HEK293 (cell line): Measurements from ENCODE around the gene SLC6A13.

Experiments
- CTCF ChIP-seq: fragments of 450-650 bp; formaldehyde crosslinking; IDR thresholded peaks from 2 replicates; pipeline ENCODE4 v1.5.1; 2016; ENCODE audit warnings: missing biosample characterization, missing genetic modification characterization
- KLF16 ChIP-seq: fragments of 450-650 bp; formaldehyde crosslinking; IDR thresholded peaks from 2 replicates; pipeline ENCODE4 v1.5.1; 2017; ENCODE audit warnings: missing biosample characterization, missing genetic modification characterization
- TCF7L2 ChIP-seq: IDR thresholded peaks from 2 replicates; pipeline ENCODE4 v1.6.1; 2011; ENCODE audit warnings: low read depth, mild to moderate bottlenecking, inconsistent platforms, low read length, moderate library complexity, borderline replicate concordance
- ZBTB7A ChIP-seq: fragments of 450-650 bp; formaldehyde crosslinking; IDR thresholded peaks from 2 replicates; pipeline ENCODE4 v1.5.1; 2016; ENCODE audit warnings: low read depth, missing biosample characterization, missing genetic modification characterization
- ZNF18 ChIP-seq: fragments of 450-650 bp; formaldehyde crosslinking; IDR thresholded peaks from 2 replicates; pipeline ENCODE4 v1.5.1; 2016; ENCODE audit warnings: missing biosample characterization, missing genetic modification characterization
- ZNF692 ChIP-seq: fragments of 450-650 bp; formaldehyde crosslinking; IDR thresholded peaks from 2 replicates; pipeline ENCODE4 v1.5.1; 2016; ENCODE audit warnings: missing biosample characterization, missing genetic modification characterization

- no peak for TF ChIP-seq ZNF18 (tag by site-specific recombination)
- TF ChIP-seq ZNF692 (tag by site-specific recombination) = no peak
- TF ChIP-seq ZBTB7A (tag by site-specific recombination) = no peak
- no peak for TF ChIP-seq TCF7L2
- TF ChIP-seq CTCF (tag by site-specific recombination) = no peak
- TF ChIP-seq KLF16 (tag by site-specific recombination) = no peak
Observed at GRCh38 chr12:271161-271560, 8.5 kb upstream of the SLC6A13 start.
